ENCODE measurements around the gene STARD5. TPM values are rescaled to one million over a fixed set of nuclear protein-coding genes. Genes with fewer than 3 reads are reported as not detected.
A peak's percentile ranks its signal among the peaks of the same experiment; 100 is the strongest.

The STARD5 gene
- total and polyA plus RNA-seq, 9 of the 15 experiments (the other 6 are each of a cell fraction or from before 2014, with no cell fraction given), result 1.7 to 5.7 (median 2.2) TPM

GRCh38 chr15:81280696-81281455 lies 43.1 kb downstream of the STARD5 start:
- H3K4me2 ChIP-seq (ENCODE audit: insufficient read depth, low read length), result no peak overlapping the region
- in situ Hi-C loops (cut with MboI), result loop anchor here (5.0 kb wide), 1 partner anchor 121 kb away; no protein-coding TSS in a partner anchor
- no TSS peak for BruUV-seq (replicated peaks)
- FAIRE-seq (no peak), ATAC-seq (no peak), DNase-seq (ENCODE audit: extremely low read depth in 1 of 4, low spot score in 3 of 4) (no peak)
- no peak overlapping the region for H3K4me3 ChIP-seq
- POLR2A ChIA-PET, result interaction anchor here (1.3 kb wide), 1 partner anchor 11 kb away, joined by 3 read pairs; no protein-coding TSS in a partner anchor
- CTCF ChIA-PET (ENCODE audit: low intra/inter-chr PET ratio), result interaction anchor here (0.8 kb wide), 1 partner anchor 132 kb away, joined by 3 read pairs; no protein-coding TSS in a partner anchor
- H3K36me3 ChIP-seq (ENCODE audit: control insufficient read depth, insufficient read depth, low read length), result no peaks in the 10 kb centered on the region
- H3K27me3 ChIP-seq (ENCODE audit: control insufficient read depth in 2 of 2, insufficient read depth in 2 of 2, low read length in 2 of 2), result no peaks in the 10 kb centered on the region
- H3K4me1 ChIP-seq (replicated peaks in 1 of 2; ENCODE audit: control insufficient read depth in 2 of 2, insufficient read depth in 2 of 2, low read length in 2 of 2), result no peaks in the 10 kb centered on the region
- H3K27ac ChIP-seq (ENCODE audit: extremely low read depth, low read depth, low read length), result no peak overlapping the region
- intact Hi-C loops (cut with micrococcal nuclease), result no loop called here
- no peaks in the 10 kb centered on the region for H3K79me2 ChIP-seq (ENCODE audit: control insufficient read depth, insufficient read depth, low read length)
- no peaks in the 10 kb centered on the region for H3K9me3 ChIP-seq (replicated peaks; ENCODE audit: control insufficient read depth, insufficient read depth, low read depth, low read length)
- no peaks in the 10 kb centered on the region for H3K9me1 ChIP-seq (ENCODE audit: control insufficient read depth, insufficient read depth, low read length)
- H4K20me1 ChIP-seq (replicated peaks; ENCODE audit: control insufficient read depth, insufficient read depth, low read length), result no peaks in the 10 kb centered on the region
- WGBS (ENCODE audit: insufficient coverage, low coverage, missing lambda C conversion rate), result 18% methylated on average over 8 of the region's 8 CpGs
- no peak overlapping the region for H2AFZ ChIP-seq (ENCODE audit: low read depth, low read length)
- H3K9ac ChIP-seq (ENCODE audit: insufficient read depth in 1 of 2, low read depth in 2 of 2, low read length in 2 of 2), result no peak overlapping the region
- TF ChIP-seq CBFB (CRISPR knock-in tag; IDR thresholded peaks at IDR 0.05), result no peak
- no peak for TF ChIP-seq E2F3 (CRISPR knock-in tag; IDR thresholded peaks at IDR 0.05)
- TF ChIP-seq ZKSCAN8 (CRISPR knock-in tag; IDR thresholded peaks at IDR 0.05), result no peak
- TF ChIP-seq NFYB (IDR thresholded peaks at IDR 0.05; ENCODE audit: extremely low read depth, insufficient read length), result no peak
- TF ChIP-seq, protein P1, sequence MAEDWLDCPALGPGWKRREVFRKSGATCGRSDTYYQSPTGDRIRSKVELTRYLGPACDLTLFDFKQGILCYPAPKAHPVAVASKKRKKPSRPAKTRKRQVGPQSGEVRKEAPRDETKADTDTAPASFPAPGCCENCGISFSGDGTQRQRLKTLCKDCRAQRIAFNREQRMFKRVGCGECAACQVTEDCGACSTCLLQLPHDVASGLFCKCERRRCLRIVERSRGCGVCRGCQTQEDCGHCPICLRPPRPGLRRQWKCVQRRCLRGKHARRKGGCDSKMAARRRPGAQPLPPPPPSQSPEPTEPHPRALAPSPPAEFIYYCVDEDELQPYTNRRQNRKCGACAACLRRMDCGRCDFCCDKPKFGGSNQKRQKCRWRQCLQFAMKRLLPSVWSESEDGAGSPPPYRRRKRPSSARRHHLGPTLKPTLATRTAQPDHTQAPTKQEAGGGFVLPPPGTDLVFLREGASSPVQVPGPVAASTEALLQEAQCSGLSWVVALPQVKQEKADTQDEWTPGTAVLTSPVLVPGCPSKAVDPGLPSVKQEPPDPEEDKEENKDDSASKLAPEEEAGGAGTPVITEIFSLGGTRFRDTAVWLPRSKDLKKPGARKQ (CRISPR knock-in tag; IDR thresholded peaks at IDR 0.05), result no peak
- no peak for TF ChIP-seq RREB1 (CRISPR knock-in tag; IDR thresholded peaks at IDR 0.05)
- no peak for TF ChIP-seq COPS2 (conservative IDR thresholded peaks at IDR 0.05)
- no peak for TF ChIP-seq HNRNPUL1 (IDR thresholded peaks at IDR 0.05; ENCODE audit: low read length)
- TF ChIP-seq MYBL2 (IDR thresholded peaks at IDR 0.05; ENCODE audit: low read depth), result no peak
- TF ChIP-seq MYBL2 (CRISPR knock-in tag; IDR thresholded peaks at IDR 0.05; ENCODE audit: borderline replicate concordance), result no peak
- TF ChIP-seq PHTF2 (CRISPR knock-in tag; IDR thresholded peaks at IDR 0.05), result no peak
- TF ChIP-seq C11orf30 (IDR thresholded peaks at IDR 0.05; ENCODE audit: low read depth), result peak; percentile 31; the same call in 1 of the 2 replicates
- TF ChIP-seq KHSRP (IDR thresholded peaks at IDR 0.05), result no peak
